Neuronal stem cell (in vitro differentiated cells): ENCODE measurements around the gene PGAP6.
"Not testable (repeated sequence)": the region's sequence is repeated elsewhere in the genome, so short reads cannot be mapped to it uniquely, and the experiment has no call there.

ENCODE experiments used
- DNase-seq: peaks from one replicate; pipeline ENCODE4 v3.0.0-alpha.2; 2013; ENCODE audit warnings: low spot score
- H2AFZ ChIP-seq: one replicate; pipeline ENCODE4 v1.6.1; 2013; ENCODE audit warnings: mild to moderate bottlenecking, low read length, inconsistent platforms
- H2AK5ac ChIP-seq: 2 replicates; pipeline ENCODE4 v1.6.1; 2013; ENCODE audit warnings: low read depth, mild to moderate bottlenecking, inconsistent platforms, low read length, moderate library complexity, mixed read lengths
- H2BK120ac ChIP-seq: 2 replicates; pipeline ENCODE4 v1.6.1; 2013; ENCODE audit warnings: low read depth, mild to moderate bottlenecking, inconsistent platforms, low read length, moderate library complexity, mixed read lengths
- H2BK12ac ChIP-seq: one replicate; pipeline ENCODE4 v1.6.1; 2013; ENCODE audit warnings: low read length, inconsistent platforms
- H2BK15ac ChIP-seq: 2 replicates; pipeline ENCODE4 v1.6.1; 2013; ENCODE audit warnings: mild to moderate bottlenecking, low read length, inconsistent platforms, mixed read lengths
- H2BK5ac ChIP-seq: one replicate; pipeline ENCODE4 v1.6.1; 2013; ENCODE audit warnings: inconsistent platforms, mild to moderate bottlenecking, low read length, moderate library complexity
- H3K14ac ChIP-seq: one replicate; pipeline ENCODE4 v1.6.1; 2013; ENCODE audit warnings: low read length, inconsistent platforms
- H3K18ac ChIP-seq: 2 replicates; pipeline ENCODE4 v1.6.1; 2013; ENCODE audit warnings: low read length, inconsistent platforms
- H3K23ac ChIP-seq: 2 replicates; pipeline ENCODE4 v1.6.1; 2013; ENCODE audit warnings: low read depth, mild to moderate bottlenecking, mixed read lengths, low read length, inconsistent platforms; ENCODE audit not compliant: poor library complexity
- H3K27ac ChIP-seq: replicated peaks from 3 replicates; pipeline ENCODE4 v1.5.1; 2013; ENCODE audit warnings: low read length, inconsistent platforms
- H3K27me3 ChIP-seq, 3 experiments: 2 replicates each; pipeline ENCODE4 v1.6.1; 2013; ENCODE audit warnings: low read length in 3 of 3, mild to moderate bottlenecking in 2 of 3, inconsistent platforms in 1 of 3, low read depth in 1 of 3, mixed read lengths in 1 of 3, moderate library complexity in 1 of 3; ENCODE audit not compliant: control insufficient read depth in 3 of 3, insufficient read depth in 3 of 3
- H3K36me3 ChIP-seq, 2 donors: replicated peaks in 1 of 2; 2 replicates each; pipeline ENCODE4 v1.6.1; 2013; ENCODE audit warnings: low read length in 2 of 2; ENCODE audit not compliant: control insufficient read depth in 2 of 2, insufficient read depth in 2 of 2
- H3K4ac ChIP-seq: 2 replicates; pipeline ENCODE4 v1.6.1; 2013; ENCODE audit warnings: inconsistent platforms, mild to moderate bottlenecking, low read length, moderate library complexity
- H3K4me1 ChIP-seq, 2 donors: 1 replicate in 1 of 2; 2 replicates in 1 of 2; pipeline ENCODE4 v1.6.1; 2013; ENCODE audit warnings: low read length in 2 of 2, low read depth in 1 of 2; ENCODE audit not compliant: control insufficient read depth in 2 of 2, insufficient read depth in 1 of 2
- H3K4me2 ChIP-seq: one replicate; pipeline ENCODE4 v1.6.1; 2013; ENCODE audit warnings: mild to moderate bottlenecking, low read length, inconsistent platforms; ENCODE audit not compliant: insufficient read depth, poor library complexity, severe bottlenecking
- H3K4me3 ChIP-seq, 2 donors: 2 replicates each; pipeline ENCODE4 v1.5.1; 2013; ENCODE audit warnings: low read length in 2 of 2, mild to moderate bottlenecking in 2 of 2, inconsistent platforms in 1 of 2, moderate library complexity in 1 of 2
- H3K79me1 ChIP-seq: one replicate; pipeline ENCODE4 v1.6.1; 2013; ENCODE audit warnings: low read depth, mild to moderate bottlenecking, inconsistent platforms, low read length, moderate library complexity
- H3K9ac ChIP-seq: one replicate; pipeline ENCODE4 v1.6.1; 2013; ENCODE audit warnings: mild to moderate bottlenecking, low read depth, low read length, inconsistent platforms; ENCODE audit not compliant: poor library complexity
- H3K9me3 ChIP-seq, 2 donors: replicated peaks in 1 of 2; 2 replicates each; pipeline versions ENCODE3 to v1.6.1; 2013; ENCODE audit warnings: low read length in 2 of 2, mild to moderate bottlenecking in 2 of 2, inconsistent platforms in 1 of 2, low read depth in 1 of 2, mixed read lengths in 1 of 2, moderate library complexity in 1 of 2; ENCODE audit not compliant: control insufficient read depth in 2 of 2, insufficient read depth in 1 of 2
- H4K8ac ChIP-seq: one replicate; pipeline ENCODE4 v1.6.1; 2013; ENCODE audit warnings: low read depth, mild to moderate bottlenecking, inconsistent platforms, low read length, moderate library complexity
- H4K91ac ChIP-seq: one replicate; pipeline ENCODE4 v1.6.1; 2013; ENCODE audit warnings: low read length, low read depth, mild to moderate bottlenecking, inconsistent platforms; ENCODE audit not compliant: poor library complexity
- WGBS, 2 donors: extraction: QIAGEN DNeasy Blood & Tissue Kit; methylation state at CpG; one replicate each; pipeline ENCODE4 v1.1.7; 2013; ENCODE audit warnings: missing lambda C conversion rate in 2 of 2, mixed read lengths in 1 of 2; ENCODE audit not compliant: insufficient read length in 2 of 2, insufficient replicate concordance in 1 of 2; ENCODE audit errors: extremely low coverage in 2 of 2; 5-methylcytosine and 5-hydroxymethylcytosine counted together

Gene PGAP6

DNA sequence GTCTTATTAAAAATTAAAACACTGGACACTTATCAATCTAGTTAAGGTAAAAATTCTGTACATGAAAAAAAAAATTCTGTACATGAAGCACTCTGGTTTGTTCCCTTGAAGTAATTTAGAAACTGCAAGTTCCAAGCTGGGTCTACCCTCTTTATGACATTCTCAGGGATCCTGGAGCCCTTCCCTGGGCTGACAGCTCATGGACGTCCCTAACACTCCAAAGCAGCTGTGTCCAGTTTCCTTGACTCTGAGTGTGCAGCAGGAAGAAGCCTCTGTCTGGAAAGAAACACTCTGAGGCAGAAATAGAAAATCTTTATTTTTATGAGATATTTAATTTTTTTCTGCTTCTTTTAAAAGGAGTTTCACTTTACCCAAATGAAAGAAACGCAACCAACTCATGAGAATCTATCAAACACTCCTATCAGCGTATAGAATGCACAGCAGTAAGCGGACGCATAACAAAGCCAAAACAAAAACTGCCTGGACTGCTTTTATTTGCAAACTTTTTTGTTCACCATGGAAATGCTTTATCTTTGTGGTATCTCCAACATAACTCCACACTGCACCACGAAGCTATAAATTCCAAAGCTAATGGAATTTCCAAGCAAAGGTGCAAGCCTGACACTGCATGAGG lies 50.5 kb downstream of the PGAP6 start:
- H3K4me3 ChIP-seq, H3K36me3 ChIP-seq, H4K8ac ChIP-seq, H2AK5ac ChIP-seq, H3K9me3 ChIP-seq, H2BK15ac ChIP-seq, H3K4me2 ChIP-seq, H2BK12ac ChIP-seq, H3K14ac ChIP-seq, H3K27me3 ChIP-seq, H2BK120ac ChIP-seq, H3K18ac ChIP-seq, DNase-seq, H3K27ac ChIP-seq, H2AFZ ChIP-seq, H2BK5ac ChIP-seq, H4K91ac ChIP-seq, H3K23ac ChIP-seq, H3K4ac ChIP-seq, H3K9ac ChIP-seq: not testable (repeated sequence)
- Histone ChIP-seq H3K79me1 (peaks cover 12% of the 10 kb centered on the region), H3K4me1 (peaks cover 10 to 21% of the 10 kb centered on the region in 2 donors)
- no CpG with 5 or more reads among the region's 6 CpGs for WGBS, 2 donors

- DNase-seq, result no peak
- no peak overlapping the region for H3K18ac ChIP-seq
- no peak overlapping the region for H3K14ac ChIP-seq
- WGBS, 2 donors, result no CpG with 5 or more reads among the region's 2 CpGs
- peaks cover 3 to 4% of the 10 kb centered on the region in 2 donors for H3K9me3 ChIP-seq
- no peak overlapping the region for H2BK15ac ChIP-seq
- peaks cover 12% of the 10 kb centered on the region for H3K79me1 ChIP-seq
- H3K27ac ChIP-seq, result no peak overlapping the region
- H3K4me1 ChIP-seq, result peaks cover 10 to 21% of the 10 kb centered on the region in 2 donors
- no peak overlapping the region for H4K8ac ChIP-seq
- H2BK12ac ChIP-seq, result no peak overlapping the region
- H2BK120ac ChIP-seq, result no peak overlapping the region
- H3K9ac ChIP-seq, result no peak overlapping the region
- no peak overlapping the region for H3K23ac ChIP-seq
- H3K4me2 ChIP-seq, result no peak overlapping the region
- H3K27me3 ChIP-seq, result no peaks in the 10 kb centered on the region
- H3K4ac ChIP-seq, result no peak overlapping the region
- no peak overlapping the region for H2BK5ac ChIP-seq
- peaks cover 0 to 5% of the 10 kb centered on the region in 2 donors for H3K36me3 ChIP-seq
- no peak overlapping the region for H3K4me3 ChIP-seq
- no peak overlapping the region for H2AFZ ChIP-seq
- no peak overlapping the region for H2AK5ac ChIP-seq
- H4K91ac ChIP-seq, result no peak overlapping the region
These were observed 51.0 kb downstream of the PGAP6 start for GRCh38 chr16:330741-331140.

GRCh38 chr16:325375-326145 lies 56.2 kb downstream of the PGAP6 start:
- Histone ChIP-seq H3K4me3 (no peak overlapping the region), H2BK12ac (no peak overlapping the region), H3K79me1 (peaks cover 15% of the 10 kb centered on the region), H3K9ac (peak overlapping the region; percentile 72), H3K4ac (no peak overlapping the region), H3K4me1 (peaks cover 4 to 11% of the 10 kb centered on the region in 2 donors), H3K36me3 (peaks cover 2 to 6% of the 10 kb centered on the region in 2 donors), H3K9me3 (no peaks in the 10 kb centered on the region), H3K27ac (no peak overlapping the region), H2AFZ (no peak overlapping the region), H4K91ac (no peak overlapping the region), H4K8ac (no peak overlapping the region), H3K4me2 (no peak overlapping the region), H3K14ac (no peak overlapping the region), H2BK15ac (no peak overlapping the region), H3K23ac (peak overlapping the region; percentile 8), H2BK120ac (no peak overlapping the region), H2AK5ac (peak overlapping the region; percentile 45), H3K18ac (peak overlapping the region; percentile 35), H2BK5ac (no peak overlapping the region), H3K27me3 (no peaks in the 10 kb centered on the region)
- no peak for DNase-seq
- no CpG with 5 or more reads among the region's 28 CpGs for WGBS, 2 donors
